Measurements from ENCODE around the gene AGXT. TPM values are rescaled to one million over a fixed set of nuclear protein-coding genes. Genes with fewer than 3 reads are reported as not detected.
"Not testable (repeated sequence)": the region's sequence is repeated elsewhere in the genome, so short reads cannot be mapped to it uniquely, and the experiment has no call there.

AGXT gene
- total and polyA plus RNA-seq, 4 donors: 0.05 to 0.61 (median 0.16) TPM; not detected in 1

- H3K27me3 ChIP-seq (ENCODE audit: control insufficient read depth in 3 of 3, insufficient read depth in 3 of 3, low read length in 2 of 3): no peaks in the 10 kb centered on the region
- 54 to 76% methylated on average over 4 of the region's 4 CpGs for WGBS, 2 donors
Observed at GRCh38 chr2:240837621-240838020, 31.0 kb upstream of the AGXT start.

GRCh38 chr2:240839152-240840143 is 29.2 kb upstream of the AGXT start:
- no peak overlapping the region for H3K9ac ChIP-seq (ENCODE audit: insufficient read depth in 1 of 2, low read length in 2 of 2)
- H3K9me3 ChIP-seq (ENCODE audit: control insufficient read depth in 4 of 4, insufficient read depth in 3 of 4, low read length in 3 of 4): no peaks in the 10 kb centered on the region
- ATAC-seq (ENCODE audit: insufficient read depth, low FRiP score) (no peak), DNase-seq (no peak)
- H3K4me1 ChIP-seq (ENCODE audit: control insufficient read depth in 5 of 5, insufficient read depth in 5 of 5, low read length in 5 of 5): peaks cover 0 to 18% (median 4%) of the 10 kb centered on the region in 5 donors
- H3K4me3 ChIP-seq: no peak overlapping the region
- no peaks in the 10 kb centered on the region for H3K36me3 ChIP-seq (ENCODE audit: control insufficient read depth in 4 of 4, insufficient read depth in 4 of 4, low read length in 4 of 4)
- TF ChIP-seq, protein P1, sequence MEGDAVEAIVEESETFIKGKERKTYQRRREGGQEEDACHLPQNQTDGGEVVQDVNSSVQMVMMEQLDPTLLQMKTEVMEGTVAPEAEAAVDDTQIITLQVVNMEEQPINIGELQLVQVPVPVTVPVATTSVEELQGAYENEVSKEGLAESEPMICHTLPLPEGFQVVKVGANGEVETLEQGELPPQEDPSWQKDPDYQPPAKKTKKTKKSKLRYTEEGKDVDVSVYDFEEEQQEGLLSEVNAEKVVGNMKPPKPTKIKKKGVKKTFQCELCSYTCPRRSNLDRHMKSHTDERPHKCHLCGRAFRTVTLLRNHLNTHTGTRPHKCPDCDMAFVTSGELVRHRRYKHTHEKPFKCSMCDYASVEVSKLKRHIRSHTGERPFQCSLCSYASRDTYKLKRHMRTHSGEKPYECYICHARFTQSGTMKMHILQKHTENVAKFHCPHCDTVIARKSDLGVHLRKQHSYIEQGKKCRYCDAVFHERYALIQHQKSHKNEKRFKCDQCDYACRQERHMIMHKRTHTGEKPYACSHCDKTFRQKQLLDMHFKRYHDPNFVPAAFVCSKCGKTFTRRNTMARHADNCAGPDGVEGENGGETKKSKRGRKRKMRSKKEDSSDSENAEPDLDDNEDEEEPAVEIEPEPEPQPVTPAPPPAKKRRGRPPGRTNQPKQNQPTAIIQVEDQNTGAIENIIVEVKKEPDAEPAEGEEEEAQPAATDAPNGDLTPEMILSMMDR (IDR thresholded peaks at IDR 0.05; ENCODE audit: control extremely low read depth, extremely low read depth): no peak
- H3K27ac ChIP-seq (ENCODE audit: low read depth in 1 of 2, low read length in 1 of 2): no peak overlapping the region
- 87 to 92% methylated on average over 28 of the region's 28 CpGs for WGBS, 2 donors
- H3K27me3 ChIP-seq (ENCODE audit: control insufficient read depth in 3 of 3, insufficient read depth in 3 of 3, low read length in 2 of 3): peaks cover 0 to 2% (median 0%) of the 10 kb centered on the region in 3 donors

More at GRCh38 chr2:240837621-240838020, 31.0 kb upstream of the AGXT start:
- Histone ChIP-seq H3K36me3 (ENCODE audit: control insufficient read depth in 4 of 4, insufficient read depth in 4 of 4, low read length in 4 of 4) (no peaks in the 10 kb centered on the region), H3K4me1 (ENCODE audit: control insufficient read depth in 5 of 5, insufficient read depth in 5 of 5, low read length in 5 of 5) (peaks cover 0 to 18% (median 4%) of the 10 kb centered on the region in 5 donors), H3K4me3 (no peak overlapping the region), H3K27ac (ENCODE audit: low read depth in 1 of 2, low read length in 1 of 2) (no peak overlapping the region), H3K9ac (ENCODE audit: insufficient read depth in 1 of 2, low read length in 2 of 2) (no peak overlapping the region), H3K9me3 (ENCODE audit: control insufficient read depth in 4 of 4, insufficient read depth in 3 of 4, low read length in 3 of 4) (no peaks in the 10 kb centered on the region)
- no peak for ATAC-seq (ENCODE audit: insufficient read depth, low FRiP score)
- no peak for DNase-seq
- TF ChIP-seq, protein P1 (IDR thresholded peaks at IDR 0.05; ENCODE audit: control extremely low read depth, extremely low read depth): no peak

DNA sequence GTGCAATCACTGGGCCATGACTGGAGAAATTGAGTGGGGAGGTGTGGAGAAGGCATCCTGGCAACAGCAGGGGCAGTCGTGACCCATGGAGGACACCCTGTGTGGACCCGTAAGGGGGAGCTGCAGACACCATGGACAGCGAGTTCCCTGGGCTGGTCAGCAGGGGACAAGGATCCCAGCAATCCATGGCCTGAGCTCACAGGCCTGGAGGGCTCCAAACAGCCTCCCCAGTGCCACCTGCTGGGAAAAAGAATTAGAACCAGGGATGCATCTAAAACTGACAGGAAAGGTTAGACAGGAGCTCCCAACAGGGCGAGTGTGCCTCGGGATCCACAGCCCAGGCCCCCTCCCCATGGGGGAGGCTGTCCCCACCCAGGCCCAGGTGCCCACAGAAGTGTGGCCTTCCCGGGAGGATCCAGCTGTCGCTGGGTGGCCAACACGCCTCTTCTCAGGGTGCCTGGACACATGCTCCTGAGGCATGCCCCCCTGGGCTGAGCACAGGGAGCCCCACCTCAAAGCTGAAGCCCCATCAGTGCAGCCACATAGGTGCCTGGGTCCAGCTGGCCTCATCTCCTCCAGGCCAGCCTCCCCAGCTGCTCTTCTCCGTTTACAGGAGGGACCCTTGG is 28.1 kb upstream of the AGXT start:
- DNase-seq (peak; percentile 78 to 83 (median 80)), ATAC-seq (ENCODE audit: insufficient read depth, low FRiP score) (peak; percentile 62)
- no peak overlapping the region for H3K9ac ChIP-seq (ENCODE audit: insufficient read depth in 1 of 2, low read length in 2 of 2)
- H3K4me1 ChIP-seq (ENCODE audit: control insufficient read depth in 5 of 5, insufficient read depth in 5 of 5, low read length in 5 of 5): peaks cover 0 to 18% (median 4%) of the 10 kb centered on the region in 5 donors
- no peak overlapping the region for H3K4me3 ChIP-seq
- H3K36me3 ChIP-seq (ENCODE audit: control insufficient read depth in 4 of 4, insufficient read depth in 4 of 4, low read length in 4 of 4): no peaks in the 10 kb centered on the region
- TF ChIP-seq, protein P1 (IDR thresholded peaks at IDR 0.05; ENCODE audit: control extremely low read depth, extremely low read depth): peak; percentile 15
- 43 to 55% methylated on average over 9 of the region's 9 CpGs for WGBS, 2 donors
- H3K9me3 ChIP-seq (ENCODE audit: control insufficient read depth in 4 of 4, insufficient read depth in 3 of 4, low read length in 3 of 4): no peaks in the 10 kb centered on the region
- no peak overlapping the region for H3K27ac ChIP-seq (ENCODE audit: low read depth in 1 of 2, low read length in 1 of 2)
- peaks cover 0 to 2% (median 0%) of the 10 kb centered on the region in 3 donors for H3K27me3 ChIP-seq (ENCODE audit: control insufficient read depth in 3 of 3, insufficient read depth in 3 of 3, low read length in 2 of 3)

DNA sequence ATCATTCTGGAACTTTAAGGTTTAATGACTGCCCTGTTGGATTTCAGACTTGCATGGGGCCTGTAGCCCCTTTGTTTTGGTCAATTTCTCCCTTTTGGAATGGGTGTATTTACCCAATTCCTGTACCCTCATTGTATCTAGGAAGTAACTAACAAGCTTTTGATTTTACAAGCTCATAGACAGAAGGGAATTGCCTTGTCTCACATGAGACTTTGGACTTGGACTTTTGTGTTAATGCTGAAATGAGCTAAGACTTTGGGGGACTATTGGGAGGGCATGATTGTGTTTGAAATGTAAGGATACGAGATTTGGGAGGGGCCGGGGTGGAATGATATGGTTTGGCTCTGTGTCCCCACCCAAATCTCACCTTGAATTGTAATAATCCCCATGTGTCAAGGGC is 22.3 kb upstream of the AGXT start:
- not testable (repeated sequence) for DNase-seq; H3K4me1 ChIP-seq (ENCODE audit: control insufficient read depth in 5 of 5, insufficient read depth in 5 of 5, low read length in 5 of 5); H3K27me3 ChIP-seq (ENCODE audit: control insufficient read depth in 3 of 3, insufficient read depth in 3 of 3, low read length in 2 of 3); H3K9ac ChIP-seq (ENCODE audit: insufficient read depth in 1 of 2, low read length in 2 of 2); H3K9me3 ChIP-seq (ENCODE audit: control insufficient read depth in 4 of 4, insufficient read depth in 3 of 4, low read length in 3 of 4); H3K36me3 ChIP-seq (ENCODE audit: control insufficient read depth in 4 of 4, insufficient read depth in 4 of 4, low read length in 4 of 4); H3K27ac ChIP-seq (ENCODE audit: low read depth in 1 of 2, low read length in 1 of 2); H3K4me3 ChIP-seq; ATAC-seq (ENCODE audit: insufficient read depth, low FRiP score)
- 92 to 98% methylated on average over 2 of the region's 2 CpGs for WGBS, 2 donors

All from lung (tissue), 12 donors.